HG03064 (cell line): ENCODE measurements around the gene HNRNPA3.
"Not testable (repeated sequence)": the region's sequence is repeated elsewhere in the genome, so short reads cannot be mapped to it uniquely, and the experiment has no call there.

Experiments used
- ATAC-seq: cut with Tn5 transposase; IDR thresholded peaks from one replicate; pipeline ENCODE4 v1.9.1; 2021; ENCODE audit warnings: low read depth; ENCODE audit not compliant: unreplicated experiment

The HNRNPA3 gene

DNA sequence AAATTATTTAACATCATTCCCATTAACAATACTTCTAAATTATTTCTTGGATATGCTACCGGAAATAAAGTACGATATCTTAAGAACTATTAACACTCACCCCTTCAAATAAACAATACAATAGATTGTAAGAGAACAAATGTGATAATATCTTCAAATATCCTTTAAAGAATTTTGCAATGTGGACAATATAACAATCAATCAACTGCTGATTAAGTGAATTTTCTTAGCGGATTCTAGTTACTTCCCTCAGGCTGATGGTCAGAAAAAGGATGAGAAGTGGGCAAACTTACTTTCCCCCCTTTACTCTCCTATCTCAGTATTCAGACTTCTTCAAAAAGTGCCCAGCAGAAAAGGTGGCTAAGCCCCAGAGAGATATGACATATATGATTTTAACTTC lies 41.1 kb downstream of the HNRNPA3 start:
- no peak for ATAC-seq

DNA sequence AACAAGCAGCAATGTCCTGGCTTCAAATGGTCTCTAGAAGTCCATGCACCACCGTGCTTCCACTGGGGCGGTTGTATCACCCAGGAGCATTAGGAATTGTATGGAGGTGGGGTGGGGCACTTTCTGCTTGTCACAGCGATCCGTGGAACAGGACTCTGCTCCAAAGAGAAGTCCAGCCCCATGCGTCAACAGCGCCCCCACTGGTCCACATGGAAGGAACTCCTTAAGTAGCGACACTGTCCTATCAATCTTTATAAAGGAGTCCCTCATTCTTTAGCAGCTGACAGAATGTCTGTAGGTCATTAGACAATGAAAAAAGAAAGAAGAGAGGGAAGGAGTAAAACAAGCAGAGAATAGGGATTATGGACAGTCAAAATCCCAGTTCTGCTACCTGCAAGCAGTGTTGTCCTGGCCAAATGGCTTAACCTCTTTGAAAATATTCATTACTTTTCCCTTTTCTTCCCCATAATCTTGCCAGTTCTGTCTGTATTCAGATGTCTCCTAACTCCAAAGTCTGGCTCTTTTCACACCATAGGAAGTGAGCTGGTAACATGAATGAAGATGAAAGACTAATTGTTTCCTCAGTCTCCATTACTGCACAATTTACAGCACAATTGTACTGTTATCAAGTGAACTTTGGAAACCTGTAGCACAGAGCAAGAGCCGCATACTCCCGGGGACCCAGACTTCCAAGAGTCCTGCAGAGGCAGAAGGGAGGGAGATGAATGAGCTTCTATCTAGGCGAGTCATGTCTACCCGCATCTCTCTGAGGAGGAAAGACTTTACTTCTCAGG lies 42.0 kb downstream of the HNRNPA3 start:
- no peak for ATAC-seq

GRCh38 chr2:177255227-177255601 lies 42.6 kb downstream of the HNRNPA3 start:
- no peak for ATAC-seq

GRCh38 chr2:177256026-177256425 lies 43.4 kb downstream of the HNRNPA3 start:
- ATAC-seq = no peak

- no peak for ATAC-seq
Measured at GRCh38 chr2:177256695-177257094, 44.1 kb downstream of the HNRNPA3 start.

DNA sequence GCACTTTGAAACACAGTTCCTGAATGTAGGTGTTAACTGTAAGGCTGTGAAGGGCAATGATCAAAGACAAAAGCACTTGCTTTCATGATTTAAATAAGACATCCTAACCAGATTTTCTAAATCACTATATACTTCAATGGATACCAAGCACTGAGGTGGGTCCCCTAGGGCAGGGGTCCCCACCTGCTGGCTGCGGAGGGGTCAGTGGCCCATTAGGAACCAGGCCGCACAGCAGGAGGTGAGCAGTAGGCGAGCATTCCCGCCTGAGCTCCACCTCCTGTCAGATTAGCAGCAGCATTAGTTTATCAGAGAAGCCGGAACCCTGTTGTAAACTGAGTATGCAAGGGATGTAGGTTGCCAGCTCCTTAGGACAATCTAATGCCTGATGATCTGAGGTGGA lies 44.9 kb downstream of the HNRNPA3 start:
- no peak for ATAC-seq

DNA sequence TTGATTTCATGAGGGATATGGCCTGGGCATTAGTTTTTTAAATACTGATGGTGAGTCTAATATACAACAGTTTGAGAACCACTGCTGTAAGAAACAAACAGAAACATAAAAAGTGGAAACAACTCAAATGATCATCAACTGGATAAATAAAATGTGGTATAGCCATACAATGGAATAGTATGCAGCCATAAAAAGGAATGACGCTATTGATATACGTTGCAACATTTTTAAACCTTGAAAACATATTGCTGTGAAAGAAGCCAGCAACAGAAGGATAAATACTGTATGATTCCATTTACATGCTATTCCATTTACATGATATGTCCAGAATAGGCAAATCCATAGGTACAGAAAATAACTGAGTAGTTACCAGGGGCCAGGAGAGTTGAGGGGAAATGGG lies 45.5 kb downstream of the HNRNPA3 start:
- ATAC-seq = no peak

DNA sequence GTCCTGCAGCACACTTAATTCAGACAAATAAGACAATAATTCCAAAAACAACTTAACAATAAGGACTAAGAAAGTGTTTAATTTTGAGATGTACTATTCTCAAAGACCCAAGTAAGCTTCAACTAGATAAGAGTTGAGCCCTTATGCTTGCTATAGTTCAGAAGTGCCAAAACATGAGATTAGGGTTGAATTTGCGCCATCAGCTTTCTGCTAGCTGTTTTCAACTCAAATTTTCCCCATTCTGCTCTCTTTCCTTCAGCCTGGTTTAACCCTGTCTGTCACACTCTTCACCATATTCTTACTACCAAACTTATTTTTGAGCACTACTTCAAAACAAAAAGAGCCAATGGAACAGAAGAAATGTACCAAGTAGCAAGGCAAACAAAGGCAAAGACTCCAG lies 47.8 kb downstream of the HNRNPA3 start:
- ATAC-seq = no peak

DNA sequence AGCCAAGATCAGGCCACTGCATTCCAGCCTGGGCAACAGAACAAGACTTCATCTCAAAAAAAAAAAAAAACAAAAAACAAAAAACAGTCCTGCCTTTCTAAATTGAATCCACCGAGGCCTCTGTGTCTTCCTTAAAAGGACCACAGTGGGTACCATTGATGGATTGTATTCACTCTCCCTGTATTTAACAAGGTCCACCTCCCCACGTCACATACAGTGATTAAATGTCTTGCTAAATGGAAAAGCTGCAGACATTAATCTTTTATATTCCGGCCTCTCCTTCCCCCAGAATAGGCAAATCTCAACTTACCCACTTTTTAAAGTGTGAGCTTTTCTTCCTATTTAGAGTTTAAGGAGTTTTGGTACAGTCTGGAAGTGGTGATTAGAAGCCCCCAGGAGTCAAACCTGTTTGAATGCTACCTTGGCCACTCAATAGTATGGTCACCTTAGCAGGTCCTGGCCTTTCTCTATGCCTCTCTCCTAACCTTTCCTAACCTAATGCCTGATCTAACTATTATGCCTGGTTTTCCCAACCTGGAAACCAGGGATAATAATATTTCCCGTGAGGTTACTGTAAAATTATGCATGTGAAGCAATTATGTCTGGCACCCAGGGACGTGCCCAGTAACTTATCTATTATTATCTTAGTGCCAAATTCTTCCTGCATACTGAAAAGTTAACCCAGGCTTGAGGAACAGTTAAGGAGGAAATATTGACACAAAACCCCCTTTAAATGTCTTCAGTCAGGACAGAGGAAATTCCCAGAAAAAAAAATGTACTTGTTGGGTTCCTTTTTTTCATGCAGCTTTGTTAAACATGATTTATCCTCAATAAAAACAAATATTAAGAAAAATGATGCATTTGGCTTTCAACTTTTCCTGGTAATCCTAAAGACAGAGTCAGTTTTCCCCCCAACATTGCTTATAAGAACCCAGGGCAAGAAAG lies 48.8 kb downstream of the HNRNPA3 start:
- ATAC-seq = no peak

- no peak for ATAC-seq
Measured at GRCh38 chr2:177262092-177262491, 49.5 kb downstream of the HNRNPA3 start.

DNA sequence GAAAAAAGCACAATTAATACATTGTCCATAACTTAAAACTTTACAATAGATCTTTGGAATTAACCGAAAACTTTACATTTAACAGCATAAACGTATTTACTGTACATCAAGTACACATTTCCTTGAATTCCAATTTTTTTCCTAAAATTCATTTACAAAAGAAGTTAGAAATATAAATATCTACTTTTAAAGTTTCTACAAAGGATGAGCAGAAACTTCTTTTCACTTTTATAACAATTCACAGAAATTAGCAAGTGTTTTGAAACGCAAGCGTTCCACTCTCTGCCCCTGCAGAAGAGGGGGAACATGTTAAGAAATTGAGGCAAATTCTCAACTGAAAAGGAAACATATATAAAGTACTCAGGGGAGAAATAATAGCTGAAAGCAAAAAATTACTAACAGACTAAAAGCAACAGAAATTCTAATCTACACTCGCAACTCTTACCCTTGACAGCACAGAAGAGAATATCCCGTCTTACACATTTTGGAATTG lies 50.4 kb downstream of the HNRNPA3 start:
- ATAC-seq = no peak

- peak; percentile 52 for ATAC-seq
Measured at GRCh38 chr2:177263451-177264208, 51.0 kb downstream of the HNRNPA3 start.

GRCh38 chr2:177264209-177264692 lies 51.7 kb downstream of the HNRNPA3 start:
- peak; percentile 20 for ATAC-seq

GRCh38 chr2:177264693-177265587 lies 52.3 kb downstream of the HNRNPA3 start, which contains the start of gene NFE2L2:
NFE2L2 (minus strand) TSS chr2:177264727; CDS start chr2:177264576, 151 bp downstream.
- peak; percentile 54 for ATAC-seq

DNA sequence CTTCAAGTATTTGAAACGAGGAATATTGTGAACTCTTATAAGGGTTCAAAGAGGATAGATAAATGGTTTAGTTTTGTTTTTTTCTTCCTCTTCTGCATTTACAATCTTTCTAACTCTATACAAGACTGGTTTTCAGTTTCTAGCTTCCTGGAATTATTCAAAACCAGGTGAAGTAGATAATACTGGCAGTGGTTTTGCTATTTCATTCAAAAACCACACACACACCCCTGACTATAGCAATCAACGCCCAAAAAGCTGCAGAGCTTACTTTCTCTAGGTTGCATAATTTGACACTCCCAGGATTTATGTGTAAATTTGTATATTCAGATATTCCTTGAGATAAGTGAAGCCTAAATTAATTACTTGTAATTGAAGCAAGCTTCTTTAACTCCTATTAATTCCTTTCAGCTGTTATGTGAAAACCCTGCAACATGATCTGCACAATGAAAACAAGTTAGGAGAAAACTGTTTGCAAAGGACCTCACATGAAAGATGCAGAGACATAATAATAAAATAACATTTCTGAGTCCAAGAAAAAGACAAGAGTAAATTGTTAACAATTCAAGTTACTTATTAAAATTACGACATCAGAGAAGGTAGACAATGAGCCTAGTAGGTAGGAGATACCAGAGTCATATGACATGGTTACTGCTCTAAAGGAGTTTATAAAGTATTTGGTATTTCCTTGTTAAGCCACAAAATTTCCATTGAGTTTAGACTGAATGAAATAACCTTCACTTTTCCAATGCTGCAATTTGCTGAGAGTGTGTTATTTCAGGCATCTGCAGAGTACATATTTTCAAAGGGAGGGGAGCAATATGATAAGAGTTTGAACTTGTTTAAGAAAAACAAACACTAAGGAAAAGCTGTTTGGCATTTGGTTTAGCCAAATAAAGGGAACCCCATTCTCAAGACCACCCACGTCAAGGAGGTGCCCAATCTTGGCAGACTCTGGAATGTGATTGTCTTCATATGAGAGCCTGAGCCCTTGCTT lies 53.5 kb downstream of the HNRNPA3 start:
- peak; percentile 20 for ATAC-seq

DNA sequence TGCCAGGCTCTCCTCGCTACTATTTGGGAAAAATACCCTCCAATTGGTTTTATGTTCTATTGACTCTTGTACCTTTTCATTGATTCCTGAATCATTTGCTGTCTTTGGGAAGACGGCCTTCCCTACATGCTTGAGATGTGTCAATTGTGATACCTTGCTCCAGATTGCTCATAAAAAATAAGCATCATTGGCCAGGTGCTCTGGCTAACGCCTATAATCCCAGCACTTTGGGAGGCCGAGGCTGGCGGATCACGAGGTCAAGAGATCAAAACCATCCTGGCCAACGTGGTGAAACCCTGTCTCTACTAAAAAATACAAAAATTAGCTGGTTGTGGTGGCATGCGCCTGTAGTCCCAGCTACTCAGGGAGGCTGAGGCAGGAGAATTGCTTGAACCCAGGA lies 54.4 kb downstream of the HNRNPA3 start:
- ATAC-seq = not testable (repeated sequence)

DNA sequence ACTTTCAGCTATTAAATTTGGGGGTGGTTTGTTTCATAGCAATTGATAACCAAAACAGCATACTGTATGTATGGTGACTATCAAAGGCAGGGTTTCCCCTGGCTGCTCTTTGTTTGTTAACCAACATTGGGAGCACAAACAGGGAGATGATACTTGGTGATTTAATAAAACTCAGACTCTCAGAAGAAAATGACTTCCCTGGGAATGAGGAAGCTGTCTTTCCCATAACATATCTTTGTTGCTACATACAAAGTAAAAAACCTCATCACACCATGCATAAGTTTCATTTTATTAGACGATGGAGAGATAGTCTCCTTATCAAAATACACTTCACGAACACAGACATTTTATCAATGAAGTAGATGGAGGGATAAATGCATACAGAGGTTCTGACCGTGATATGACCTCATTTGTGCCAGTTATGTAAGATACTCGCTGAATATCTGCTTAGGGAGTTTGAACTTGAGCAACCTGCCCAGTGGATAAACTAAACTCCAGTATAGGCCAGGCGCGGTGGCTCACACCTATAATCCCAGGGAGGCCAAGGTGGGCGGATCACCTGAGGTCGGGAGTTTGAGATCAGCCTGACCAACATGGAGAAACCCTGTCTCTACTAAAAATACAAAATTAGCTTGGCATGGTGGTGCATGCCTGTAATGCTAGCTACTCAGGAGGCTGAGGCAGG lies 55.7 kb downstream of the HNRNPA3 start:
- no peak for ATAC-seq

DNA sequence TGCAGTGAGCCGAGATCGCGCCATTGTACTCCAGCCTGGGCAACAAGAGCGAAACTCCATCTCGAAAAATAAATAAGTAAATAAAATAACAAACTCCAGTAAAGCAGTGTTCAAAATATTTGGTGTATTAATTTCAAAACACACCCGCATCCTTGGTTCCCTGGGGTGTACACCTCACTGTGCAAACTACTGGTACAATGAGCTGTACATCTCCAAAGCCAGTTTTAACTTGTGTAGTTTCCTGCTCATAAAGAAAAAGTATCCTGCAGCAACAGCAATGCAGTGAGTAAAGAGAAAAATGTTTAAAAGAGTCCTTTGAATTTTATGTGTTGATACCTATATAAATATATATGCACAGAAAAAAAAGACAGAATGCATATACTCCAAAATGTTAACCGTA lies 56.3 kb downstream of the HNRNPA3 start:
- ATAC-seq = no peak
